Neuronal stem cell (in vitro differentiated cells): ENCODE measurements around the gene OIT3.

Experiments
- DNase-seq: peaks from one replicate; pipeline ENCODE4 v3.0.0-alpha.2; 2013; ENCODE audit warnings: low spot score
- H2AFZ ChIP-seq: one replicate; pipeline ENCODE4 v1.6.1; 2013; ENCODE audit warnings: mild to moderate bottlenecking, low read length, inconsistent platforms
- H2AK5ac ChIP-seq: 2 replicates; pipeline ENCODE4 v1.6.1; 2013; ENCODE audit warnings: low read depth, mild to moderate bottlenecking, inconsistent platforms, low read length, moderate library complexity, mixed read lengths
- H2BK120ac ChIP-seq: 2 replicates; pipeline ENCODE4 v1.6.1; 2013; ENCODE audit warnings: low read depth, mild to moderate bottlenecking, inconsistent platforms, low read length, moderate library complexity, mixed read lengths
- H2BK12ac ChIP-seq: one replicate; pipeline ENCODE4 v1.6.1; 2013; ENCODE audit warnings: low read length, inconsistent platforms
- H2BK15ac ChIP-seq: 2 replicates; pipeline ENCODE4 v1.6.1; 2013; ENCODE audit warnings: mild to moderate bottlenecking, low read length, inconsistent platforms, mixed read lengths
- H2BK5ac ChIP-seq: one replicate; pipeline ENCODE4 v1.6.1; 2013; ENCODE audit warnings: inconsistent platforms, mild to moderate bottlenecking, low read length, moderate library complexity
- H3K14ac ChIP-seq: one replicate; pipeline ENCODE4 v1.6.1; 2013; ENCODE audit warnings: low read length, inconsistent platforms
- H3K18ac ChIP-seq: 2 replicates; pipeline ENCODE4 v1.6.1; 2013; ENCODE audit warnings: low read length, inconsistent platforms
- H3K23ac ChIP-seq: 2 replicates; pipeline ENCODE4 v1.6.1; 2013; ENCODE audit warnings: low read depth, mild to moderate bottlenecking, mixed read lengths, low read length, inconsistent platforms; ENCODE audit not compliant: poor library complexity
- H3K27ac ChIP-seq: replicated peaks from 3 replicates; pipeline ENCODE4 v1.5.1; 2013; ENCODE audit warnings: low read length, inconsistent platforms
- H3K27me3 ChIP-seq, 3 experiments: 2 replicates each; pipeline ENCODE4 v1.6.1; 2013; ENCODE audit warnings: low read length in 3 of 3, mild to moderate bottlenecking in 2 of 3, inconsistent platforms in 1 of 3, low read depth in 1 of 3, mixed read lengths in 1 of 3, moderate library complexity in 1 of 3; ENCODE audit not compliant: control insufficient read depth in 3 of 3, insufficient read depth in 3 of 3
- H3K36me3 ChIP-seq, 2 donors: replicated peaks in 1 of 2; 2 replicates each; pipeline ENCODE4 v1.6.1; 2013; ENCODE audit warnings: low read length in 2 of 2; ENCODE audit not compliant: control insufficient read depth in 2 of 2, insufficient read depth in 2 of 2
- H3K4ac ChIP-seq: 2 replicates; pipeline ENCODE4 v1.6.1; 2013; ENCODE audit warnings: inconsistent platforms, mild to moderate bottlenecking, low read length, moderate library complexity
- H3K4me1 ChIP-seq, 2 donors: 1 replicate in 1 of 2; 2 replicates in 1 of 2; pipeline ENCODE4 v1.6.1; 2013; ENCODE audit warnings: low read length in 2 of 2, low read depth in 1 of 2; ENCODE audit not compliant: control insufficient read depth in 2 of 2, insufficient read depth in 1 of 2
- H3K4me2 ChIP-seq: one replicate; pipeline ENCODE4 v1.6.1; 2013; ENCODE audit warnings: mild to moderate bottlenecking, low read length, inconsistent platforms; ENCODE audit not compliant: insufficient read depth, poor library complexity, severe bottlenecking
- H3K4me3 ChIP-seq, 2 donors: 2 replicates each; pipeline ENCODE4 v1.5.1; 2013; ENCODE audit warnings: low read length in 2 of 2, mild to moderate bottlenecking in 2 of 2, inconsistent platforms in 1 of 2, moderate library complexity in 1 of 2
- H3K79me1 ChIP-seq: one replicate; pipeline ENCODE4 v1.6.1; 2013; ENCODE audit warnings: low read depth, mild to moderate bottlenecking, inconsistent platforms, low read length, moderate library complexity
- H3K9ac ChIP-seq: one replicate; pipeline ENCODE4 v1.6.1; 2013; ENCODE audit warnings: mild to moderate bottlenecking, low read depth, low read length, inconsistent platforms; ENCODE audit not compliant: poor library complexity
- H3K9me3 ChIP-seq, 2 donors: replicated peaks in 1 of 2; 2 replicates each; pipeline versions ENCODE3 to v1.6.1; 2013; ENCODE audit warnings: low read length in 2 of 2, mild to moderate bottlenecking in 2 of 2, inconsistent platforms in 1 of 2, low read depth in 1 of 2, mixed read lengths in 1 of 2, moderate library complexity in 1 of 2; ENCODE audit not compliant: control insufficient read depth in 2 of 2, insufficient read depth in 1 of 2
- H4K8ac ChIP-seq: one replicate; pipeline ENCODE4 v1.6.1; 2013; ENCODE audit warnings: low read depth, mild to moderate bottlenecking, inconsistent platforms, low read length, moderate library complexity
- H4K91ac ChIP-seq: one replicate; pipeline ENCODE4 v1.6.1; 2013; ENCODE audit warnings: low read length, low read depth, mild to moderate bottlenecking, inconsistent platforms; ENCODE audit not compliant: poor library complexity
- WGBS, 2 donors: extraction: QIAGEN DNeasy Blood & Tissue Kit; methylation state at CpG; one replicate each; pipeline ENCODE4 v1.1.7; 2013; ENCODE audit warnings: missing lambda C conversion rate in 2 of 2, mixed read lengths in 1 of 2; ENCODE audit not compliant: insufficient read length in 2 of 2, insufficient replicate concordance in 1 of 2; ENCODE audit errors: extremely low coverage in 2 of 2; 5-methylcytosine and 5-hydroxymethylcytosine counted together

The OIT3 gene

GRCh38 chr10:72951760-72952159, 58.2 kb downstream of the OIT3 start:
- H3K4me2 ChIP-seq = no peak overlapping the region
- no peaks in the 10 kb centered on the region for H3K79me1 ChIP-seq
- no peak overlapping the region for H2AFZ ChIP-seq
- H4K91ac ChIP-seq = no peak overlapping the region
- H3K14ac ChIP-seq = no peak overlapping the region
- no peak overlapping the region for H3K18ac ChIP-seq
- no peak overlapping the region for H3K4ac ChIP-seq
- H2BK5ac ChIP-seq = no peak overlapping the region
- H3K27ac ChIP-seq = no peak overlapping the region
- peaks cover 13 to 17% of the 10 kb centered on the region in 2 donors for H3K4me1 ChIP-seq
- H2BK15ac ChIP-seq = no peak overlapping the region
- no peak overlapping the region for H2BK12ac ChIP-seq
- H4K8ac ChIP-seq = no peak overlapping the region
- no peaks in the 10 kb centered on the region for H3K9me3 ChIP-seq
- H3K27me3 ChIP-seq = peaks cover 0 to 23% (median 0%) of the 10 kb centered on the region in 3 experiments
- no peak for DNase-seq
- H2BK120ac ChIP-seq = no peak overlapping the region
- no peaks in the 10 kb centered on the region for H3K36me3 ChIP-seq
- H3K9ac ChIP-seq = no peak overlapping the region
- no peak overlapping the region for H3K4me3 ChIP-seq
- H3K23ac ChIP-seq = no peak overlapping the region
- no CpG with 5 or more reads among the region's 3 CpGs for WGBS, 2 donors
- no peak overlapping the region for H2AK5ac ChIP-seq

GRCh38 chr10:72952189-72952588, 58.6 kb downstream of the OIT3 start:
- H3K9me3 ChIP-seq = no peaks in the 10 kb centered on the region
- H3K36me3 ChIP-seq = no peaks in the 10 kb centered on the region
- no peaks in the 10 kb centered on the region for H3K79me1 ChIP-seq
- DNase-seq = no peak
- H3K23ac ChIP-seq = no peak overlapping the region
- no peak overlapping the region for H4K91ac ChIP-seq
- H3K4me2 ChIP-seq = no peak overlapping the region
- no peak overlapping the region for H3K4me3 ChIP-seq
- no peak overlapping the region for H2BK120ac ChIP-seq
- no CpG with 5 or more reads among the region's 6 CpGs for WGBS, 2 donors
- H2AFZ ChIP-seq = peak overlapping the region; percentile 19
- no peak overlapping the region for H3K14ac ChIP-seq
- H3K27me3 ChIP-seq = peaks cover 0 to 23% (median 0%) of the 10 kb centered on the region in 3 experiments
- H3K4ac ChIP-seq = no peak overlapping the region
- H4K8ac ChIP-seq = no peak overlapping the region
- H2BK5ac ChIP-seq = no peak overlapping the region
- H3K9ac ChIP-seq = no peak overlapping the region
- no peak overlapping the region for H3K27ac ChIP-seq
- H2BK12ac ChIP-seq = no peak overlapping the region
- H3K4me1 ChIP-seq = peaks cover 13 to 17% of the 10 kb centered on the region in 2 donors
- no peak overlapping the region for H3K18ac ChIP-seq
- no peak overlapping the region for H2AK5ac ChIP-seq
- no peak overlapping the region for H2BK15ac ChIP-seq

- H2AK5ac ChIP-seq = no peak overlapping the region
- H3K14ac ChIP-seq = no peak overlapping the region
- no peak overlapping the region for H3K9ac ChIP-seq
- no peak overlapping the region for H3K4me3 ChIP-seq
- WGBS, 2 donors = no CpG with 5 or more reads among the region's 5 CpGs
- H3K36me3 ChIP-seq = no peaks in the 10 kb centered on the region
- no peak overlapping the region for H2BK15ac ChIP-seq
- H3K9me3 ChIP-seq = no peaks in the 10 kb centered on the region
- H4K91ac ChIP-seq = no peak overlapping the region
- H3K27ac ChIP-seq = no peak overlapping the region
- H4K8ac ChIP-seq = no peak overlapping the region
- H3K4me1 ChIP-seq = peaks cover 13 to 17% of the 10 kb centered on the region in 2 donors
- H3K18ac ChIP-seq = no peak overlapping the region
- H3K4ac ChIP-seq = no peak overlapping the region
- no peaks in the 10 kb centered on the region for H3K79me1 ChIP-seq
- no peak overlapping the region for H3K23ac ChIP-seq
- no peak overlapping the region for H2BK5ac ChIP-seq
- no peak overlapping the region for H2BK12ac ChIP-seq
- H3K27me3 ChIP-seq = peaks cover 0 to 23% (median 0%) of the 10 kb centered on the region in 3 experiments
- no peak for DNase-seq
- peak overlapping the region; percentile 19 for H2AFZ ChIP-seq
- no peak overlapping the region for H2BK120ac ChIP-seq
- H3K4me2 ChIP-seq = no peak overlapping the region
Measured at GRCh38 chr10:72952642-72953158, 59.2 kb downstream of the OIT3 start.

- no CpG with 5 or more reads among the region's 8 CpGs for WGBS, 2 donors
- no peak overlapping the region for H2BK15ac ChIP-seq
- H3K18ac ChIP-seq = peak overlapping the region; percentile 64
- H3K23ac ChIP-seq = no peak overlapping the region
- no peak overlapping the region for H2AK5ac ChIP-seq
- H2BK12ac ChIP-seq = no peak overlapping the region
- peak; percentile 12 for DNase-seq
- H3K36me3 ChIP-seq = no peaks in the 10 kb centered on the region
- peak overlapping the region; percentile 11 for H4K91ac ChIP-seq
- no peaks in the 10 kb centered on the region for H3K79me1 ChIP-seq
- peaks cover 13 to 17% of the 10 kb centered on the region in 2 donors for H3K4me1 ChIP-seq
- peaks cover 0 to 20% (median 0%) of the 10 kb centered on the region in 3 experiments for H3K27me3 ChIP-seq
- H2AFZ ChIP-seq = peak overlapping the region; percentile 83
- H3K4me2 ChIP-seq = no peak overlapping the region
- H3K4me3 ChIP-seq = no peak overlapping the region
- H3K4ac ChIP-seq = no peak overlapping the region
- H3K14ac ChIP-seq = peak overlapping the region; percentile 11
- H2BK120ac ChIP-seq = no peak overlapping the region
- no peak overlapping the region for H4K8ac ChIP-seq
- no peak overlapping the region for H2BK5ac ChIP-seq
- H3K9ac ChIP-seq = no peak overlapping the region
- H3K9me3 ChIP-seq = no peaks in the 10 kb centered on the region
- no peak overlapping the region for H3K27ac ChIP-seq
Measured at GRCh38 chr10:72953687-72954086, 60.1 kb downstream of the OIT3 start.
